GM12878 (cell line): ENCODE results near the gene REL. TPM values are rescaled to one million over a fixed set of nuclear protein-coding genes. Genes with fewer than 3 reads are reported as not detected.
A peak's percentile ranks its signal among the peaks of the same experiment; 100 is the strongest.

ENCODE experiments used
- ATAC-seq: fragments of 200-7000 bp; cut with Tn5 transposase; 3 replicates; pipeline ENCODE4 v1.9.1; 2020; ENCODE audit warnings: mild to moderate bottlenecking, moderate library complexity
- BruUV-seq: library from RNA; stranded (reverse); fragments of 400-500 nt; replicated peaks from 2 replicates; lab custom pipeline; 2021; lab: Mats Ljungman, UMichigan
- CTCF ChIA-PET: fragments of 300-600 bp; sonication (Branson Sonifier 250); formaldehyde crosslinking; extraction: SDS; loops from one replicate; lab custom pipeline; 2021; ENCODE audit warnings: inconsistent platforms; lab: Yijun Ruan, JAX
- POLR2A ChIA-PET: fragments of 350-600 bp; formaldehyde crosslinking; extraction: SDS; loops from one replicate; lab custom pipeline; 2021; ENCODE audit warnings: inconsistent platforms; lab: Charles Lee
- RAD21 ChIA-PET: fragments of 300-600 bp; sonication (Branson Sonifier 250); formaldehyde crosslinking; loops from one replicate; lab custom pipeline; 2023; ENCODE audit warnings: antibody characterized with exemption; ENCODE audit not compliant: unreplicated experiment; lab: Charles Lee
- SMC1A ChIA-PET: fragments of 300-600 bp; sonication (Branson Sonifier 250); formaldehyde crosslinking; loops from one replicate; lab custom pipeline; 2023; ENCODE audit not compliant: unreplicated experiment, uncharacterized antibody; lab: Charles Lee
- DNase-seq: peaks from one replicate; pipeline ENCODE4 v3.0.0-alpha.2; 2011; ENCODE audit warnings: low read depth, low spot score
- FAIRE-seq: peaks from 3 replicates; lab custom pipeline; 2011; peaks lifted over from hg19 to GRCh38; lab: Jason Lieb, UNC
- H2AFZ ChIP-seq: 2 replicates; pipeline ENCODE4 v1.6.0; 2011; ENCODE audit warnings: low read depth, low read length, control low read depth; ENCODE audit not compliant: control insufficient read depth
- H3K27ac ChIP-seq: 2 replicates; pipeline ENCODE4 v1.5.1; 2011; ENCODE audit warnings: control low read depth; ENCODE audit not compliant: control insufficient read depth, insufficient read depth
- H3K27me3 ChIP-seq, 2 experiments: replicated peaks in 1 of 2; 2 replicates each; pipeline versions ENCODE4 v1.6.0 to v1.6.1; 2011; ENCODE audit warnings: low read length in 1 of 2; ENCODE audit not compliant: control insufficient read depth in 2 of 2, insufficient read depth in 2 of 2
- H3K36me3 ChIP-seq, 2 experiments: 2 replicates each; pipeline ENCODE4 v1.5.1; 2011; ENCODE audit warnings: low read length in 1 of 2; ENCODE audit not compliant: control insufficient read depth in 2 of 2, insufficient read depth in 2 of 2
- H3K4me1 ChIP-seq: 2 replicates; pipeline ENCODE4 v1.6.1; 2011; ENCODE audit warnings: mild to moderate bottlenecking, low read length, moderate library complexity, mixed read lengths; ENCODE audit not compliant: control insufficient read depth, insufficient read depth
- H3K4me2 ChIP-seq: 2 replicates; pipeline ENCODE4 v1.6.0; 2011; ENCODE audit warnings: control low read depth; ENCODE audit not compliant: control insufficient read depth, insufficient read depth
- H3K4me3 ChIP-seq: fragments of 200-600 bp; sonication (generic); 2 replicates; pipeline ENCODE4 v1.5.1; 2016
- H3K79me2 ChIP-seq: 2 replicates; pipeline ENCODE4 v1.6.0; 2011; ENCODE audit warnings: low read length; ENCODE audit not compliant: control insufficient read depth, insufficient read depth
- H3K9ac ChIP-seq: 2 replicates; pipeline ENCODE4 v1.8.0; 2011; ENCODE audit warnings: low read length, control low read depth, mixed read lengths; ENCODE audit not compliant: control insufficient read depth, insufficient read depth
- H3K9me3 ChIP-seq: replicated peaks from 3 replicates; pipeline ENCODE4 v1.5.1; 2011; ENCODE audit warnings: mild to moderate bottlenecking, low read length; ENCODE audit not compliant: control insufficient read depth, insufficient read depth
- H4K20me1 ChIP-seq: 2 replicates; pipeline ENCODE4 v1.6.0; 2011; ENCODE audit not compliant: control insufficient read depth, insufficient read depth
- BRCA1 ChIP-seq: IDR thresholded peaks from 2 replicates; pipeline ENCODE4 v1.6.1; 2011; ENCODE audit warnings: low read depth, low read length, improper control_type of control experiment
- GABPA ChIP-seq: IDR thresholded peaks from 2 replicates; pipeline ENCODE4 v1.6.1; 2014; ENCODE audit warnings: antibody characterized with exemption, low read depth, mild to moderate bottlenecking, inconsistent platforms
- JUNB ChIP-seq: IDR thresholded peaks from 2 replicates; pipeline ENCODE4 v1.6.1; 2016; ENCODE audit warnings: antibody characterized with exemption, mild to moderate bottlenecking
- MYB ChIP-seq: fragments of 150-350 bp; IDR thresholded peaks from 2 replicates; pipeline ENCODE4 v1.6.1; 2014; ENCODE audit warnings: mild to moderate bottlenecking, low read depth, low read length, borderline replicate concordance
- MYC ChIP-seq: IDR thresholded peaks from 2 replicates; pipeline ENCODE4 v1.6.1; 2011; ENCODE audit warnings: mild to moderate bottlenecking, low read length, moderate library complexity, inconsistent platforms; ENCODE audit not compliant: insufficient read depth, insufficient replicate concordance, insufficient read length, severe bottlenecking
- NKRF ChIP-seq: fragments of 450-650 bp; conservative IDR thresholded peaks from 2 replicates; pipeline ENCODE4 v1.6.1; 2017; ENCODE audit warnings: mild to moderate bottlenecking, moderate library complexity
- RFX5 ChIP-seq: IDR thresholded peaks from 2 replicates; pipeline ENCODE4 v1.6.1; 2011; ENCODE audit warnings: low read depth, low read length, improper control_type of control experiment
- SREBF1 ChIP-seq: IDR thresholded peaks from 2 replicates; pipeline ENCODE4 v1.6.1; 2012; ENCODE audit warnings: mild to moderate bottlenecking, low read length
- TBL1XR1 ChIP-seq: IDR thresholded peaks from 2 replicates; pipeline ENCODE4 v1.6.1; 2012; ENCODE audit warnings: low read depth, low read length, improper control_type of control experiment
- ZBTB33 ChIP-seq: fragments of 450-650 bp; IDR thresholded peaks from 2 replicates; pipeline ENCODE4 v1.6.1; 2017; ENCODE audit warnings: mild to moderate bottlenecking
- WGBS: methylation state at CpG from one replicate; pipeline ENCODE4 v1.1.6; 2016; ENCODE audit warnings: low lambda C conversion rate; ENCODE audit not compliant: insufficient replicate concordance, insufficient coverage; ENCODE audit errors: missing lambda C conversion rate; 5-methylcytosine and 5-hydroxymethylcytosine counted together
- in situ Hi-C: fragments of 300-500 bp; cut with MboI; formaldehyde crosslinking; loops from 9 replicates; pipeline ENCODE4 v1.14.3; 2018; ENCODE audit warnings: mixed read lengths
- intact Hi-C: fragments of 100-400 bp; cut with micrococcal nuclease; formaldehyde crosslinking; loops from one replicate; pipeline ENCODE4 v1.14.2; 2022; ENCODE audit not compliant: unreplicated experiment
- polyA plus RNA-seq, 11 experiments: library from polyadenylated mRNA; depleted of rRNA in 4 of 11; unstranded in 6 of 11; stranded (reverse) in 5 of 11; fragments of >200 nt; fragmentation: Nextera tagmentation in 4 of 11; fragmentation: Illumina TruSeq in 1 of 11; extraction: Ambion mirVana in 4 of 11; extraction: Trizol in 1 of 11; gene quantifications; 1 replicate in 1 of 11; 2 replicates in 10 of 11; pipeline versions ENCODE4 v1.2.1 to v1.2.3, GENCODE V29; 2011 to 2016; ENCODE audit warnings: inconsistent platforms in 2 of 11, missing spikeins in 2 of 11, low read depth in 1 of 11
- total RNA-seq, 4 experiments: library from RNA; depleted of rRNA in 3 of 4; stranded (reverse); fragments of >200 nt in 3 of 4; fragmentation: Illumina TruSeq in 1 of 4; extraction: Trizol in 1 of 4; gene quantifications; 2 replicates each; pipeline versions ENCODE4 v1.2.1 to v1.2.3, GENCODE V29; 2013 to 2021

REL gene
- total and polyA plus RNA-seq, 10 of the 15 experiments (the other 5 are each of a cell fraction or from before 2014, with no cell fraction given): 6.3 to 52.4 (median 26.6) TPM

- POLR2A ChIA-PET: interaction anchor here (0.6 to 4.3 kb wide), 8 partner anchors 33 to 167 kb away, joined by 3 to 38 read pairs (median 3); partner anchors contain the start of gene REL
These were observed 42.9 kb upstream of the REL start for GRCh38 chr2:60838481-60838880.

GRCh38 chr2:60839126-60839813 is 42.1 kb upstream of the REL start:
- TSS peak; percentile 83 for BruUV-seq
- peak overlapping the region; percentile 79 for H3K4me2 ChIP-seq
- RAD21 ChIA-PET: interaction anchor here (0.7 to 5.5 kb wide), 18 partner anchors 9 to 178 kb away, joined by 3 to 78 read pairs (median 4); partner anchors contain the start of genes PEX13, PUS10 and REL
- H3K9me3 ChIP-seq: no peaks in the 10 kb centered on the region
- no peaks in the 10 kb centered on the region for H4K20me1 ChIP-seq
- intact Hi-C loops: loop anchor here (1.0 to 2.0 kb wide), 2 partner anchors 42 to 44 kb away; no protein-coding TSS in a partner anchor
- peak overlapping the region; percentile 66 for H3K9ac ChIP-seq
- POLR2A ChIA-PET: interaction anchor here (0.6 to 4.3 kb wide), 13 partner anchors 17 to 304 kb away, joined by 3 to 38 read pairs (median 3); partner anchors contain the start of gene REL
- no peak overlapping the region; the same call in 1 of the 2 replicates for H3K4me3 ChIP-seq
- H3K36me3 ChIP-seq: no peaks in the 10 kb centered on the region
- peaks cover 99% of the 10 kb centered on the region for H3K4me1 ChIP-seq
- FAIRE-seq (no peak), DNase-seq (peak; percentile 86), ATAC-seq (peak; percentile 77)
- no peaks in the 10 kb centered on the region for H3K27me3 ChIP-seq
- SMC1A ChIA-PET: interaction anchor here (0.6 to 6.7 kb wide), 38 partner anchors 9 to 339 kb away, joined by 3 to 112 read pairs (median 4); partner anchors contain the start of gene REL
- H3K79me2 ChIP-seq: no peaks in the 10 kb centered on the region
- H3K27ac ChIP-seq: peak overlapping the region; percentile 92
- in situ Hi-C loops: no loop called here
- WGBS: under 1% methylated on average over 9 of the region's 9 CpGs
- CTCF ChIA-PET: interaction anchor here (0.8 to 3.0 kb wide), 22 partner anchors 10 to 159 kb away, joined by 3 to 16 read pairs (median 3); no protein-coding TSS in a partner anchor
- peak overlapping the region; percentile 29; the same call in 1 of the 2 replicates for H2AFZ ChIP-seq
- peak; percentile 69 for TF ChIP-seq JUNB
- no peak for TF ChIP-seq MYB
- TF ChIP-seq BRCA1: no peak
- TF ChIP-seq GABPA: no peak
- no peak; the same call in 1 of the 2 replicates for TF ChIP-seq TBL1XR1
- no peak for TF ChIP-seq ZBTB33
- no peak for TF ChIP-seq SREBF1
- TF ChIP-seq RFX5: no peak
- 0 out of 2 replicates have a peak, but pooled peaks have one; percentile 21 for TF ChIP-seq NKRF
- TF ChIP-seq MYC: no peak

More at GRCh38 chr2:60838481-60838880, 42.9 kb upstream of the REL start:
- no peak for FAIRE-seq
- Histone ChIP-seq H3K4me3 (0 out of 2 replicates have a peak overlapping the region, but pooled peaks have one; percentile 2), H2AFZ (no peak overlapping the region), H3K9me3 (no peaks in the 10 kb centered on the region), H3K79me2 (no peaks in the 10 kb centered on the region), H3K27ac (peak overlapping the region; percentile 92), H3K36me3 (no peaks in the 10 kb centered on the region), H4K20me1 (no peaks in the 10 kb centered on the region), H3K4me1 (peaks cover 99% of the 10 kb centered on the region), H3K27me3 (no peaks in the 10 kb centered on the region), H3K9ac (no peak overlapping the region), H3K4me2 (peak overlapping the region; percentile 79)
- ChIA-PET CTCF (interaction anchor here (0.8 to 3.0 kb wide), 17 partner anchors 9 to 160 kb away, joined by 3 to 16 read pairs (median 3); no protein-coding TSS in a partner anchor), SMC1A (interaction anchor here (0.6 to 6.7 kb wide), 33 partner anchors 9 to 340 kb away, joined by 3 to 112 read pairs (median 4); partner anchors contain the start of gene REL), RAD21 (interaction anchor here (0.7 to 5.5 kb wide), 16 partner anchors 9 to 179 kb away, joined by 3 to 78 read pairs (median 4); partner anchors contain the start of genes PEX13, PUS10 and REL)
- no peak for DNase-seq
- in situ Hi-C loops (no loop called here), intact Hi-C loops (loop anchor here (2.0 kb wide), 1 partner anchor 42 kb away; no protein-coding TSS in a partner anchor)
- ATAC-seq: no peak
- BruUV-seq: no TSS peak
- WGBS: 93% methylated on average over 3 of the region's 3 CpGs
- TF ChIP-seq SREBF1: no peak
